Posterior vena cava (tissue), 2 donors: ENCODE data around the gene FBXL16. TPM values are rescaled to one million over a fixed set of nuclear protein-coding genes. Genes with fewer than 3 reads are reported as not detected.
A peak's percentile ranks its signal among the peaks of the same experiment; 100 is the strongest.

Experiments
- DNase-seq: peaks from one replicate; pipeline ENCODE4 v3.0.0-alpha.2; 2020; ENCODE audit warnings: low spot score
- intact Hi-C, 2 donors: fragments of 100-400 bp; cut with DNase I; formaldehyde crosslinking; loops; one replicate each; pipeline versions ENCODE4 v1.14.1 to v1.14.2; 2022 to 2023
- total RNA-seq, 2 donors: library from RNA; stranded (reverse); fragmentation: NEBNext Ultra II Directional; extraction: Animal tissue kit (Norgen Biotek cat#: 25700); gene quantifications; one replicate each; pipeline ENCODE4 v1.2.1, GENCODE V29; 2021
- donor health status: DM: yes; HTN: yes; CAD: no.
- donor health status: DM: yes; HTN: yes; CAD: no.

Gene FBXL16
- total RNA-seq, 2 donors from 2014 or later, result not detected

DNA sequence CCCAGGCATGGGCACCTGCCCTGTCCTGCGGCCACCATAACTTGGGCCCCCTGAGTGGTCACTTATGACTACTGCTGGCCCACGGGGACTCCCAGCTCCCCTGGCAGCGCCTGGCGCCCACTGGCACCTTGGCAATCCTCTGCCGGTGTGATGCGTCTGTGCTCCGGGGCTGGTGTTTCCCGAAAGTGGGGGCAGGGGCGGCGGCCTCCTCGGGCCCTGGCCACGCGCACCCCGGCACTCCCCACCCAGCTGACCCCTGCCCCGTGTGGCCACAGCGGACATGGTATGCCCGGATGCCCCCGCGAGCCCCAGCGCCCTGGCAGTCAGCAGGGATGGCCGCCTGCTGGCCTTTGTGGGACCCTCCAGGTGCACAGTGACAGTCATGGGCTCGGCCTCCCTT lies 48.1 kb downstream of the FBXL16 start:
- intact Hi-C loops, result no loop called here
- DNase-seq, result no peak

DNA sequence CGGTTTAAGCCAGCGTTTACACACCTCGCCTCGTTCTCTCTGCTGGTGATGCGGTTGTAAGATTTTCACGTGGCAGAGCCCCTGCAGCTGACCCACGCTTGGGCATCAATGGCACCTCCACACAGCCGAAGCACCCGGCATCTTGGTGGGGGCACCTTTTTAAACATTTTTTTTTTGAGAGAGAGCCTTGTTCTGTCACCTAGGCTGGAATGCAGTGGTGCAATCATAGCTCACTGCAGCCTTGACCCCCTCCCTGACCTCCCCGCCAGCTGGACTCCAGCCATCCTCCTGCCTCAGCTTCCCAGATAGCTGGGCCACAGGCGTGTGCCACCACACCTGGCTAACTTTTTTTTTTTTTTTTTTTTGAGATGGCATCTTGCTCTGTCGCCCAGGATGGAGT lies 51.6 kb downstream of the FBXL16 start:
- intact Hi-C loops, result no loop called here
- no peak for DNase-seq

DNA sequence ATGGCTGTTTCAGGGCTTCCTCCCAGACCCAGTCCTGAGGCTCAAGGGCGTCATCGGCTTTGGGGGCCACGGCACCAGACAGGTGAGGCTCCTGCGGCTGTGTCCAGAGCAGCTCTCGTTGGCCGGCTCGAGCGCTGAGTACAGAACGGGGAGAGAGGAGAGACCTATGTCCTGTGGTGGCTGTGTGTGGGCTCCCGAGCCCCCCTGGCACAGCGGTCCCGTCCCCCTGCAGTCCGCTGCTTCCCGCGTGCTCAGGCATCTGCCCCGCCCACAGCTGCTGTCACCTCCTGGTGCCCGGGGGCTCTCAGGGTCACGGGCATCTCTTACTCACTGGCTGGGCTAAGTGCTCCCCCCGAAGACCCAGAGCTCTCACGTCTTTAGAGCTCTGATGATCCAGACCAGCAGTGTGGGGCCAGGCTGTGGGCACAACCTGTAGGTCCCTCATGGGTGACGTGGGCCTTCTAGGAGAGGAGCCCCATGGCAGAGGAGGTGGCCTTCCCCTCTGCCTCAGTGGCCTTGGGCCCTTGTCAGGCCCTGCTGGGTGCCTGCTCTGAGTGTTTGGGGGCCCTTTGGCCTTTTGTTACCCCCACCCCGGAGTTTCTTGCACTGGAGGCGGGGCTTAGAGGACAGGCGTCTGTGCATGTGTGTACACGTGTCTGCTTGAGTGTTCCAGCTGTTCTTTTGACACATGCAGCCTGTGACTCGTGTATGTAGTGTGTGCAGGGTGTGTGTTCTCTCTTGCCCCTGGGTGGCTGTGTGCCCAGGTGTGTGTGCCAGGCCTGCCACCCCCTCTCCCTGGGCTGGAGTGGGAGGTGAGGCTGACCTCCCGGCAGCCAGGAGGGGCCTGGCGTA lies 52.9 kb downstream of the FBXL16 start:
- no peak for DNase-seq
- intact Hi-C loops, result loop anchor here in 1 of 2 donors (2.0 kb wide), 1 partner anchor 62 kb away; the partner anchor contains the start of gene RAB40C

- intact Hi-C loops, result loop anchor here in 1 of 2 donors (2.0 kb wide), 1 partner anchor 61 kb away; the partner anchor contains the start of gene RAB40C
- DNase-seq, result no peak
Measured at GRCh38 chr16:651844-652243, 53.8 kb downstream of the FBXL16 start.

DNA sequence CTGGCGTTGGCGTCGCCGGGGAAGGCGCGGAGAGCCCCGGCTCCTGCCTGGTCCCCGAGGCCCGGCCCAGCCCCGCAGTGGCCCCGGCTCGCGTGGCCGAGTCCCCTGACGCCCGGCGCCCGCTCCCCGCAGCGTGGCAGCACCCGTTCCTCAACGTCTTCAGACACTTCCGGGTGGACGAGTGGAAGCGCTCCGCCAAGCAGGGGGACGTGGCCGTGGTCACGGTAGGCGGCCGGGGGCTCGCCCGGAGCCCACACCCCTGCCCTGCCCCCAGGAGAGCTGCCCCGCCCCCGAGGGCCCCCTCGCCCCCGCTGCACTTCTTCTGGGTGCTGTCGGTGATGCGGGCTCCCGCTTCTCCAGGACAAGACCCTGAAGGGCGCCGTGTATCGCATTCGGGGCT lies 56.0 kb downstream of the FBXL16 start:
- DNase-seq, result no peak
- intact Hi-C loops, result loop anchor here (5.0 kb wide), 2 partner anchors 62 to 262 kb away; no protein-coding TSS in a partner anchor

- intact Hi-C loops, result loop anchor here (5.0 kb wide), 2 partner anchors 62 to 262 kb away; no protein-coding TSS in a partner anchor
- peak; percentile 98 for DNase-seq
Measured at GRCh38 chr16:648781-649589, 56.6 kb downstream of the FBXL16 start, which contains the start of gene WDR90. WDR90 (plus strand) TSS chr16:649365; CDS start chr16:649417, 52 bp downstream.

- intact Hi-C loops, result loop anchor here (5.0 kb wide), 2 partner anchors 61 to 261 kb away; no protein-coding TSS in a partner anchor
- no peak for DNase-seq
Measured at GRCh38 chr16:648071-648780, 57.4 kb downstream of the FBXL16 start.

- DNase-seq, result no peak
- intact Hi-C loops, result loop anchor here (5.0 kb wide), 2 partner anchors 60 to 260 kb away; no protein-coding TSS in a partner anchor
Measured at GRCh38 chr16:647173-647902, 58.3 kb downstream of the FBXL16 start.

DNA sequence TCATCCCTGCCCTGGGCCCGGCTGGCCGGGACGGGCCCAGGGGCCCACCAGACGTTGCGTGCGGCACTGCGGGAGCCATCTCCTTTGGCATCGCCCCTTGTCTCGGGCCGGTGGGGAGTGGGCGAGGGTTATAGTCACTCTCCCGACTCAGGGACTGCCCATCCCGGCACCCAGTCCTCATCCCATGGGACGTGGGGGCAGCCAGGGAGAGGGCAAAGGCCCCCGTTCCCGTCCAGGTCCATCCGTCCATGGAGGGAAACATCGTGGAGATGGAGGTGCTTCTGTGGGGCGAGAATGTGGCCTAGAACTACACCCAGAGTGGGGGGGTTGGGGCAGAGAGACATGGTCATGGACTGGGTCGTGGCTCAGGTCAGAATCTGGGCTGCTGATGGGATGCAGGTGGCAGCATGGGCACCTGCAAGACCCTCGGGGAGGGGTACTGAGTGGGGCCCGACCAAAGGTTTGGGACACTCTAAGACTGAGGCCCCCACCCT lies 58.9 kb downstream of the FBXL16 start:
- intact Hi-C loops, result loop anchor here (5.0 kb wide), 2 partner anchors 59 to 259 kb away; no protein-coding TSS in a partner anchor
- no peak for DNase-seq

GRCh38 chr16:645852-646678 lies 59.5 kb downstream of the FBXL16 start:
- DNase-seq, result no peak
- intact Hi-C loops, result loop anchor here (5.0 kb wide), 2 partner anchors 59 to 259 kb away; no protein-coding TSS in a partner anchor

DNA sequence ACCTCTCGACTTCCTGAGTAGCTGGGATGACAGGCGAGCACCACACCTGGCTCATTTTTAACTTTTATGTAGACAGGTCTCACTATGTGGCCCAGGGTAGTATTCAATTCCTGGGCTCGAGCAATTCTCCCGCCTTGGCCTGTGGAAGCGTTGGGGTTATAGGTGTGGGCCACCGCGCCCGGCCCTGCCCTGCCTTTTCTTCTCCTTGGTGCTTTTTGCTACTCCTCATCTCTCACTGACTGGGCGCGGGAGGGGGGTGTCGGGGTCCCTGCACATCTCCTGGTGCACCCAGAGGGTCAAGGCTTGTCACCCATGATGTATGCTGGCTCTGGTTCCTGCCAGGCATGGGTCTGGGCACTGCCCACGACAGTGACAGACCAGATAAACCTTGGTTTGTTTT lies 61.0 kb downstream of the FBXL16 start:
- no peak for DNase-seq
- intact Hi-C loops, result no loop called here

GRCh38 chr16:643050-643368 lies 62.6 kb downstream of the FBXL16 start:
- intact Hi-C loops, result no loop called here

More at GRCh38 chr16:643050-643368, 62.6 kb downstream of the FBXL16 start:
- no peak for DNase-seq

Other genes with a start within 250 kb of the FBXL16 start
- 10 to 100 TPM; 23.3 to 26.6 TPM for gene CAPN15, start 178.1 kb downstream of the FBXL16 start, total RNA-seq
- gene PRR35, start 145.4 kb downstream of the FBXL16 start, total RNA-seq, result not detected
- gene NHLRC4, start 138.8 kb downstream of the FBXL16 start, total RNA-seq, result under 1 TPM; 0.38 to 0.65 TPM
- 10 to 100 TPM; 22.1 to 25.4 TPM for gene PIGQ, start 135.8 kb downstream of the FBXL16 start, total RNA-seq
- 10 to 100 TPM; 13.0 to 13.6 TPM for gene RAB40C, start 115.7 kb downstream of the FBXL16 start, total RNA-seq
- under 1 TPM; 0.14 TPM for gene WFIKKN1, start 74.8 kb downstream of the FBXL16 start, total RNA-seq
- 10 to 100 TPM; 43.3 to 63.2 TPM for gene METTL26, start 69.5 kb downstream of the FBXL16 start, total RNA-seq
- gene MCRIP2, start 64.0 kb downstream of the FBXL16 start, total RNA-seq, result 10 to 100 TPM; 19.0 to 21.5 TPM
- gene WDR90, start 56.4 kb downstream of the FBXL16 start, total RNA-seq, result 10 to 100 TPM; 13.4 to 14.9 TPM
- 10 to 100 TPM; 57.5 to 65.1 TPM for gene RHOT2, start 37.7 kb downstream of the FBXL16 start, total RNA-seq
- gene RHBDL1, start 30.1 kb downstream of the FBXL16 start, total RNA-seq, result under 1 TPM; 0.71 to 0.79 TPM
- gene STUB1, start 25.4 kb downstream of the FBXL16 start, total RNA-seq, result 10 to 100 TPM; 73.3 to 79.7 TPM
- gene JMJD8, start 21.5 kb downstream of the FBXL16 start, total RNA-seq, result 10 to 100 TPM; 49.8 to 58.9 TPM
- gene WDR24, start 15.4 kb downstream of the FBXL16 start, total RNA-seq, result 1 to 10 TPM; 7.4 to 7.5 TPM
- 10 to 100 TPM; 21.6 to 24.9 TPM for gene METRN, start 9.3 kb upstream of the FBXL16 start, total RNA-seq
- gene ANTKMT, start 15.3 kb upstream of the FBXL16 start, total RNA-seq, result 10 to 100 TPM; 20.0 to 25.5 TPM
- 1 to 10 TPM in 1 of 2 donors, under 1 TPM in 1; 0.52 to 1.0 TPM for gene CCDC78, start 20.6 kb upstream of the FBXL16 start, total RNA-seq
- gene HAGHL, start 21.3 kb upstream of the FBXL16 start, total RNA-seq, result 1 to 10 TPM; 3.6 to 4.1 TPM
- gene CIAO3, start 35.2 kb upstream of the FBXL16 start, total RNA-seq, result 10 to 100 TPM; 18.2 to 18.6 TPM
- gene MSLN, start 54.9 kb upstream of the FBXL16 start, total RNA-seq, result under 1 TPM; 0.29 to 0.37 TPM
- 10 to 100 TPM in 1 of 2 donors, 1 to 10 TPM in 1; 8.8 to 11.4 TPM for gene RPUSD1, start 82.6 kb upstream of the FBXL16 start, total RNA-seq
- 1 to 10 TPM; 7.7 TPM for gene CHTF18, start 82.8 kb upstream of the FBXL16 start, total RNA-seq
- not detected for gene GNG13, start 94.9 kb upstream of the FBXL16 start, total RNA-seq